Endothelial cell (in vitro differentiated cells): ENCODE measurements around the gene ATG5. TPM values are rescaled to one million over a fixed set of nuclear protein-coding genes. Genes with fewer than 3 reads are reported as not detected.

Source experiments
- DNase-seq: peaks from one replicate; pipeline ENCODE4 v3.0.0; 2021; ENCODE audit warnings: low spot score
- H3K27ac Mint-ChIP-seq: one replicate; pipeline ENCODE4 v1.8.0; 2021; ENCODE audit warnings: mixed read lengths, inconsistent platforms; ENCODE audit not compliant: unreplicated experiment
- H3K27me3 Mint-ChIP-seq: one replicate; pipeline ENCODE4 v1.8.0; 2021; ENCODE audit warnings: mild to moderate bottlenecking, moderate library complexity, mixed read lengths, inconsistent platforms; ENCODE audit not compliant: unreplicated experiment
- H3K36me3 Mint-ChIP-seq: one replicate; pipeline ENCODE4 v1.8.0; 2021; ENCODE audit warnings: mild to moderate bottlenecking, low read depth, mixed read lengths, inconsistent platforms; ENCODE audit not compliant: unreplicated experiment
- H3K4me1 Mint-ChIP-seq: one replicate; pipeline ENCODE4 v1.8.0; 2021; ENCODE audit warnings: mild to moderate bottlenecking, mixed read lengths, inconsistent platforms; ENCODE audit not compliant: unreplicated experiment
- H3K4me3 Mint-ChIP-seq: one replicate; pipeline ENCODE4 v1.8.0; 2021; ENCODE audit warnings: mild to moderate bottlenecking, mixed read lengths, inconsistent platforms; ENCODE audit not compliant: unreplicated experiment
- H3K9me3 Mint-ChIP-seq: one replicate; pipeline ENCODE4 v1.8.0; 2021; ENCODE audit warnings: mixed read lengths, inconsistent platforms; ENCODE audit not compliant: unreplicated experiment
- total RNA-seq: library from RNA; stranded (reverse); fragmentation: NEBNext Ultra II Directional; extraction: Animal tissue kit (Norgen Biotek cat#: 25700); gene quantifications from one replicate; pipeline ENCODE4 v1.2.1, GENCODE V29; 2021; ENCODE audit not compliant: unreplicated experiment
- TF ChIP-seq, protein P1 (sequence below): fragments of 200-600 bp; sonication (generic); IDR thresholded peaks from one replicate; pipeline ENCODE4 v1.5.0; 2021; ENCODE audit warnings: antibody characterized with exemption; ENCODE audit not compliant: unreplicated experiment

ATG5 gene
- total RNA-seq, 1 donor from 2014 or later: 27.5 TPM

DNA sequence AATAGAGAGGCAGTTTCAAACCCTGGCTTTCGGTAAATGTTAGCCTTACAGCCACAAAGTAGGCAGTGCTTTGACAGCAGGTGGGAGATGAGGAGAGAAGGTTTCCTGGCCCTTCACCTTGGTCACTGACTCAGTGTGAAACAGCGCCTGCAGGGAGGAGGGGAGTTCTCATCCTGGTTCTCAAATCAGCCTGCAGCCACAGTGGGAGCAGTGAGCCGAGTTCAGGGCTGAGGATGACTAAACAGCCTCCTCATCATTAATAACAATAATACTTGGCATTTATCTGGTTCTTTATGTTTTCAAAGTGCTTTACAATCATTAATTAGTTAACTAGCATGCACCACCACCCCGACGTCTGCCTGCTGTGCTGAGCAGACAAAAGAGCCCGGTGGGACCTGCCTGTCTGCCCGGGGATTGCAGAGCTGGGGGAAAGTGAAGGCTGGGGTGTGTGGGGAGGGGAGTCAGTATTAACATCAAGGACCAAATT, 179.8 kb downstream of the ATG5 start:
- no peak overlapping the region for H3K4me3 Mint-ChIP-seq
- H3K4me1 Mint-ChIP-seq: peaks cover 7% of the 10 kb centered on the region
- DNase-seq: no peak
- H3K27ac Mint-ChIP-seq: no peak overlapping the region
- TF ChIP-seq, protein P1, sequence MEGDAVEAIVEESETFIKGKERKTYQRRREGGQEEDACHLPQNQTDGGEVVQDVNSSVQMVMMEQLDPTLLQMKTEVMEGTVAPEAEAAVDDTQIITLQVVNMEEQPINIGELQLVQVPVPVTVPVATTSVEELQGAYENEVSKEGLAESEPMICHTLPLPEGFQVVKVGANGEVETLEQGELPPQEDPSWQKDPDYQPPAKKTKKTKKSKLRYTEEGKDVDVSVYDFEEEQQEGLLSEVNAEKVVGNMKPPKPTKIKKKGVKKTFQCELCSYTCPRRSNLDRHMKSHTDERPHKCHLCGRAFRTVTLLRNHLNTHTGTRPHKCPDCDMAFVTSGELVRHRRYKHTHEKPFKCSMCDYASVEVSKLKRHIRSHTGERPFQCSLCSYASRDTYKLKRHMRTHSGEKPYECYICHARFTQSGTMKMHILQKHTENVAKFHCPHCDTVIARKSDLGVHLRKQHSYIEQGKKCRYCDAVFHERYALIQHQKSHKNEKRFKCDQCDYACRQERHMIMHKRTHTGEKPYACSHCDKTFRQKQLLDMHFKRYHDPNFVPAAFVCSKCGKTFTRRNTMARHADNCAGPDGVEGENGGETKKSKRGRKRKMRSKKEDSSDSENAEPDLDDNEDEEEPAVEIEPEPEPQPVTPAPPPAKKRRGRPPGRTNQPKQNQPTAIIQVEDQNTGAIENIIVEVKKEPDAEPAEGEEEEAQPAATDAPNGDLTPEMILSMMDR: no peak
- no peaks in the 10 kb centered on the region for H3K36me3 Mint-ChIP-seq
- no peaks in the 10 kb centered on the region for H3K9me3 Mint-ChIP-seq
- H3K27me3 Mint-ChIP-seq: peaks cover 2% of the 10 kb centered on the region

GRCh38 chr6:106145144-106145543, 180.4 kb downstream of the ATG5 start:
- Mint-ChIP-seq H3K9me3 (no peaks in the 10 kb centered on the region), H3K27ac (no peak overlapping the region), H3K4me1 (peaks cover 7% of the 10 kb centered on the region), H3K36me3 (no peaks in the 10 kb centered on the region), H3K27me3 (peaks cover 2% of the 10 kb centered on the region), H3K4me3 (no peak overlapping the region)
- DNase-seq: no peak
- TF ChIP-seq, protein P1: no peak

- Mint-ChIP-seq H3K27ac (no peak overlapping the region), H3K4me1 (peaks cover 7% of the 10 kb centered on the region), H3K9me3 (no peaks in the 10 kb centered on the region), H3K36me3 (no peaks in the 10 kb centered on the region), H3K27me3 (peaks cover 2% of the 10 kb centered on the region), H3K4me3 (no peak overlapping the region)
- DNase-seq: no peak
- TF ChIP-seq, protein P1: no peak
Observed at GRCh38 chr6:106143665-106144064, 181.9 kb downstream of the ATG5 start.

- Mint-ChIP-seq H3K27me3 (peaks cover 2% of the 10 kb centered on the region), H3K4me3 (no peak overlapping the region), H3K36me3 (no peaks in the 10 kb centered on the region), H3K4me1 (peaks cover 9% of the 10 kb centered on the region), H3K9me3 (no peaks in the 10 kb centered on the region), H3K27ac (no peak overlapping the region)
- TF ChIP-seq, protein P1: no peak
- DNase-seq: no peak
Observed at GRCh38 chr6:106142876-106143431, 182.6 kb downstream of the ATG5 start.

DNA sequence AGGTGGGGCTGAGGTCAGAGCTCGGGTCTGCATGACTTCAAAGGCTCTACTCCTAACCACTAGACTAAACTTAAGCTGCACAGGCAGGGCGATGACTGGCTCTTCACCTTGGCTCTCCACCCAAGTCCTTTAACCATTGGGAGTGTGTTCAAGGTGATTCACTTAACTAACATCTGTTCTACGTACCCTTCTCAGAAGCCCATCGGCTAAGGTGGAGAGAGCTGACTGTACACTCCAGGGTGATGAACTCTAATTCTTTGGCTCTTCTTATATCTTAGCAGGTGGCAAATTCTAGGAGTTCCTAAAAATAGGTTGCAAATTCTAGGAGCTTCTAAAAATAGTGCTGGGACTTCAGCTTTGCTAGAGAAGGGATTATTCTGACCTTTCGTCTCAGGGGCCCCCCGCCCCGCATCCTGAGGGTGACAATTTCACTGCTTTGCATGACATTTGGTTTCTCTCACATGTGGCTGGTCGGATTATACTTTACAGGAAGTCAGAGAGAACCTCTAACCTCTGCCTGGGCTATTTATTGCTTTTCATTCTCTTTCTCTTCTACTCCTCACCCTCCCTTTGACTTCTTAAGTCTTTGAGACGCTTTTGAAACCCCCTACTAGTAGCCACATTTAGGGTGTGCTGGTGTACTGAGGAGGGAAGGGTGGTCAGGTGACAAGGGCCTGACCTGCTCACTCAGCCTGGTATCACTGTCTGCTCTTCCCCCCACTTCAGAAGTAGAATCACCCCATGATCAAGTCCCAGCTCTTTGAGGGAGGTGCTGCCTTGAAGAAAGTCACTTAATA, 183.9 kb downstream of the ATG5 start:
- peaks cover 13% of the 10 kb centered on the region for H3K4me1 Mint-ChIP-seq
- no peak overlapping the region for H3K4me3 Mint-ChIP-seq
- TF ChIP-seq, protein P1: no peak
- H3K27me3 Mint-ChIP-seq: peaks cover 2% of the 10 kb centered on the region
- H3K27ac Mint-ChIP-seq: no peak overlapping the region
- H3K36me3 Mint-ChIP-seq: no peaks in the 10 kb centered on the region
- H3K9me3 Mint-ChIP-seq: no peaks in the 10 kb centered on the region
- no peak for DNase-seq
